Loucy (cell line): ENCODE measurements around the gene MS4A18.

Experiments
- CTCF ChIP-seq: fragments of 200-600 bp; sonication (generic); conservative IDR thresholded peaks from 2 replicates; pipeline ENCODE4 v1.5.1; 2014; ENCODE audit warnings: mild to moderate bottlenecking, antibody characterized with exemption, low read length
- EZH2phosphoT487 ChIP-seq: fragments of 200-600 bp; IDR thresholded peaks from 2 replicates; pipeline ENCODE4 v1.6.1; 2018; ENCODE audit warnings: antibody characterized with exemption, mild to moderate bottlenecking, moderate library complexity, borderline replicate concordance

DNA sequence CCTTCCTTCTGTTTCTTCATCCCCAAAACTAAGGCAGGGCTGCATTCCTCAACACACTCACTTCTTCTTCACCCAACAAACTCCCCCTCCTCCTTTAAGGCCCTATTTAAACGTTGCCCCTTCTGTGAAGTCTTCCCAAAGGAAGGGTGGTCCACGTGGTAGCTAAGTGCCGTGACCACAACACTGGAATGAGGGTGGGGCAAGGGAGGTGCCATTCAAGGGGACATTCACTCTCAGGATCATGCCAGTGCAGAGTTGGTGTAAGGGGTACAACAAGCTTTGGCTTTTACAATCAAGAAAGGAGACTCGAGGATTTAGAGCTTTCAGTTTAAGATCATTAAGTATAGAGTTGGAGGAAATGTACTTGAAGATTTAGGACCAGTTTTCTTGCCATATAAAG is 52.6 kb downstream of the MS4A18 start:
- TF ChIP-seq CTCF (no peak), EZH2phosphoT487 (no peak)
